SK-N-SH treated with all-trans-retinoic acid at 6 μM for 48 hours (cell line): ENCODE results near the gene SDK2.

Source experiments
- GLIS3 ChIP-seq: fragments of 250-450 bp; sonication (Bioruptor Pico); IDR thresholded peaks from 2 replicates; pipeline ENCODE4 v1.5.0; 2020; ENCODE audit warnings: mild to moderate bottlenecking, moderate library complexity
- ISL1 ChIP-seq: fragments of 250-450 bp; sonication (Bioruptor Pico); IDR thresholded peaks from 2 replicates; pipeline ENCODE4 v2.1.2; 2022; ENCODE audit warnings: mild to moderate bottlenecking, moderate library complexity
- OSR1 ChIP-seq: fragments of 250-450 bp; sonication (Bioruptor Pico); IDR thresholded peaks from 2 replicates; pipeline ENCODE4 v1.8.0; 2022; ENCODE audit warnings: moderate library complexity, mild to moderate bottlenecking, inconsistent platforms
- PATZ1 ChIP-seq: fragments of 250-450 bp; sonication (Bioruptor Pico); IDR thresholded peaks from 2 replicates; pipeline ENCODE4 v1.8.0; 2020; ENCODE audit warnings: mild to moderate bottlenecking, moderate library complexity, borderline replicate concordance
- POU6F1 ChIP-seq: fragments of 250-450 bp; sonication (Bioruptor Pico); IDR thresholded peaks from 2 replicates; pipeline ENCODE4 v1.8.0; 2021; ENCODE audit warnings: low read depth, mild to moderate bottlenecking, moderate library complexity, borderline replicate concordance
- TOX ChIP-seq: fragments of 250-450 bp; sonication (Bioruptor Pico); IDR thresholded peaks from 2 replicates; pipeline ENCODE4 v1.8.0; 2021; ENCODE audit warnings: mild to moderate bottlenecking, moderate library complexity, borderline replicate concordance
- ZFP3 ChIP-seq: fragments of 250-450 bp; sonication (Bioruptor Pico); IDR thresholded peaks from 2 replicates; pipeline ENCODE4 v1.5.0; 2020; ENCODE audit warnings: mild to moderate bottlenecking, moderate library complexity
- TF ChIP-seq, protein P1 (sequence below): fragments of 250-450 bp; sonication (Bioruptor Pico); IDR thresholded peaks from 2 replicates; pipeline ENCODE4 v1.5.0; 2020; ENCODE audit warnings: mild to moderate bottlenecking, moderate library complexity

DNA sequence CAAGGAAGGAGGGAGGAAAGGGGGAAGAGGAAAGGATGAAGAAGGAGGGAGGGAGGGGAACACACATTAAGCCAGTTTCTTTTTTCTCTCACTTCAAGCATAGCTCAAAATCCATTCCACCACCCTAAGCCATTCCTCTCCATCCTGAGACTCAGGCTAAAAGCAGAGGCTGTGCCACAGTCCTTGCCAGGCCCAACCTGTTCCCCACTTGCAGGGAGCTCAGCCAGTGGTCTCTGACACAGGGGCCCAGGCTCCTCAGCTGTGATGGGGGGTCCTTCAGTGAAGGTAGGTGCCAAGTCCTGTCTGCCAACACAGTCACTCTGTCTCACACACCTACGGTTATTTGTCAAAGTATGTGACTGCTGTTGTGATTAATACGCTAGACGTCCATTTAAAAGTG is 44.6 kb downstream of the SDK2 start:
- TF ChIP-seq PATZ1 (CRISPR knock-in tag) (no peak), POU6F1 (CRISPR knock-in tag) (no peak), TOX (CRISPR knock-in tag) (no peak), OSR1 (CRISPR knock-in tag) (no peak), ZFP3 (CRISPR knock-in tag) (no peak), ISL1 (no peak), GLIS3 (CRISPR knock-in tag) (no peak)
- TF ChIP-seq, protein P1, sequence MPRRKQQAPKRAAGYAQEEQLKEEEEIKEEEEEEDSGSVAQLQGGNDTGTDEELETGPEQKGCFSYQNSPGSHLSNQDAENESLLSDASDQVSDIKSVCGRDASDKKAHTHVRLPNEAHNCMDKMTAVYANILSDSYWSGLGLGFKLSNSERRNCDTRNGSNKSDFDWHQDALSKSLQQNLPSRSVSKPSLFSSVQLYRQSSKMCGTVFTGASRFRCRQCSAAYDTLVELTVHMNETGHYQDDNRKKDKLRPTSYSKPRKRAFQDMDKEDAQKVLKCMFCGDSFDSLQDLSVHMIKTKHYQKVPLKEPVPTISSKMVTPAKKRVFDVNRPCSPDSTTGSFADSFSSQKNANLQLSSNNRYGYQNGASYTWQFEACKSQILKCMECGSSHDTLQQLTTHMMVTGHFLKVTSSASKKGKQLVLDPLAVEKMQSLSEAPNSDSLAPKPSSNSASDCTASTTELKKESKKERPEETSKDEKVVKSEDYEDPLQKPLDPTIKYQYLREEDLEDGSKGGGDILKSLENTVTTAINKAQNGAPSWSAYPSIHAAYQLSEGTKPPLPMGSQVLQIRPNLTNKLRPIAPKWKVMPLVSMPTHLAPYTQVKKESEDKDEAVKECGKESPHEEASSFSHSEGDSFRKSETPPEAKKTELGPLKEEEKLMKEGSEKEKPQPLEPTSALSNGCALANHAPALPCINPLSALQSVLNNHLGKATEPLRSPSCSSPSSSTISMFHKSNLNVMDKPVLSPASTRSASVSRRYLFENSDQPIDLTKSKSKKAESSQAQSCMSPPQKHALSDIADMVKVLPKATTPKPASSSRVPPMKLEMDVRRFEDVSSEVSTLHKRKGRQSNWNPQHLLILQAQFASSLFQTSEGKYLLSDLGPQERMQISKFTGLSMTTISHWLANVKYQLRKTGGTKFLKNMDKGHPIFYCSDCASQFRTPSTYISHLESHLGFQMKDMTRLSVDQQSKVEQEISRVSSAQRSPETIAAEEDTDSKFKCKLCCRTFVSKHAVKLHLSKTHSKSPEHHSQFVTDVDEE (CRISPR knock-in tag), result no peak
